Prostate gland (tissue), 2 donors: Measurements from ENCODE around the gene HLTF. TPM values are rescaled to one million over a fixed set of nuclear protein-coding genes. Genes with fewer than 3 reads are reported as not detected.
"Not testable (repeated sequence)": the region's sequence is repeated elsewhere in the genome, so short reads cannot be mapped to it uniquely, and the experiment has no call there.

Source experiments
- DNase-seq: peaks from one replicate; pipeline ENCODE4 v3.0.0-alpha.2; 2019; ENCODE audit warnings: low spot score
- H3K27ac ChIP-seq, 2 donors: fragments of 200-600 bp; sonication (generic); 2 replicates each; pipeline ENCODE4 v1.5.1; 2017 to 2019
- H3K27me3 ChIP-seq: fragments of 200-600 bp; sonication (generic); replicated peaks from 2 replicates; pipeline ENCODE4 v1.5.1; 2019; ENCODE audit not compliant: insufficient read depth
- H3K36me3 ChIP-seq, 2 donors: fragments of 200-600 bp; sonication (generic); 1 replicate in 1 of 2; 2 replicates in 1 of 2; pipeline versions ENCODE4 v1.5.1 to v1.8.1; 2017 to 2019
- H3K4me1 ChIP-seq: fragments of 200-600 bp; sonication (generic); replicated peaks from 2 replicates; pipeline ENCODE4 v1.5.1; 2019
- H3K4me3 ChIP-seq, 2 donors: fragments of 200-600 bp; sonication (generic); 2 replicates each; pipeline ENCODE4 v1.5.1; 2017 to 2019
- H3K9me3 ChIP-seq: fragments of 200-600 bp; sonication (generic); 2 replicates; pipeline ENCODE4 v1.5.1; 2017
- CTCF ChIP-seq, 4 experiments: fragments of 200-600 bp in 2 of 4; fragments of 450-650 bp in 2 of 4; sonication (generic) in 2 of 4; IDR thresholded peaks; 1 replicate in 3 of 4; 2 replicates in 1 of 4; pipeline ENCODE4 v1.5.1; 2016 to 2019; ENCODE audit warnings: antibody characterized with exemption in 4 of 4, mild to moderate bottlenecking in 2 of 4, moderate library complexity in 2 of 4
- POLR2A ChIP-seq: fragments of 450-650 bp; IDR thresholded peaks from one replicate; pipeline ENCODE4 v1.6.1; 2016; ENCODE audit warnings: antibody characterized with exemption, mild to moderate bottlenecking
- POLR2AphosphoS5 ChIP-seq: sonication (generic); formaldehyde crosslinking; IDR thresholded peaks from one replicate; pipeline ENCODE4 v1.6.1; 2017; ENCODE audit warnings: antibody characterized with exemption
- WGBS: methylation state at CpG from one replicate; pipeline ENCODE4 v1.1.5; 2018; 5-methylcytosine and 5-hydroxymethylcytosine counted together
- intact Hi-C: fragments of 100-400 bp; cut with DNase I; formaldehyde crosslinking; loops from one replicate; pipeline ENCODE4 v1.14.2; 2022
- total RNA-seq, 2 donors: library from RNA; depleted of rRNA; stranded (reverse); fragments of >200 nt; gene quantifications; one replicate each; pipeline ENCODE4 v1.1.0, GENCODE V29; 2016

The HLTF gene
- total RNA-seq, 2 donors from 2014 or later = 29.9 to 171 TPM

- TF ChIP-seq POLR2A = no peak
- no peak for TF ChIP-seq POLR2AphosphoS5
- TF ChIP-seq CTCF (IDR thresholded peaks at IDR 0.05) = no peak
- peak overlapping the region; percentile 87 to 93 for H3K27ac ChIP-seq
- no peaks in the 10 kb centered on the region for H3K36me3 ChIP-seq
- no peaks in the 10 kb centered on the region for H3K27me3 ChIP-seq
- DNase-seq = no peak
- H3K4me3 ChIP-seq = peak overlapping the region; percentile 62 to 94
- H3K9me3 ChIP-seq = no peaks in the 10 kb centered on the region
- no peaks in the 10 kb centered on the region for H3K4me1 ChIP-seq
- intact Hi-C loops = loop anchor here (10.0 kb wide), 1 partner anchor 132 kb away; the partner anchor contains the start of gene HPS3
- WGBS = 86% methylated on average over 10 of the region's 10 CpGs
These were observed 93.6 kb downstream of the HLTF start for GRCh38 chr3:148992635-148993255.

DNA sequence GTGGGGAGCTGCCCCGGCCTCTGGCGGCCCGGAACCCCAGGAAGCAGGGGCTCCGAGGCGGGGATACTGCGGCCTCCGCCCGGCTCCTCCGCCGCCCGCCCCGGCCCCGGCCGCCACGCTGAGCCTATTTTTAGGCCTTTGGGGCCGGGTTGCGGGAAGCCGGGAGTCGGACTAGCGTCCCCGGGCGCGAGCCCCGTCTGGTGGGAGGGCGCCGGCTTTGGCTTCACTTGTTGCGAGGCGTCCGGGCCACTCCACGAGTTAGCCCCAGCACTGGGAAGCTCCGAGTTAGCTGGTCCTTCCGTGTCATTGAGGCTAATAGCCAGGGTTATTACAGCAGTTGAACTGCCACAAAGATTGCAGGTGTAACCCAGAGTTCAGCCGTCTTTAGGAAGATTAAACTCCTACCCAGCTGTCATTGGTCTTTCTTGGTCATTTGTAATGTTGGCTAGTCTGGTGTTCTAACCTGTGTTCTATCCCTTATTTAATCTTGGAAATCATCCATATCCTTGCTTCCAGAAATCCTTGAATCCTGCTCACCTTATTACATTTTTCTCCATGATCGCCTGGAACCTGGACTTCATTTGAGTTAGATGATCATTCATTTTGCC is 94.2 kb downstream of the HLTF start:
- no peaks in the 10 kb centered on the region for H3K9me3 ChIP-seq
- peak; percentile 14 for DNase-seq
- no peak for TF ChIP-seq CTCF (IDR thresholded peaks at IDR 0.05)
- no peak for TF ChIP-seq POLR2AphosphoS5
- no peak for TF ChIP-seq POLR2A
- peak overlapping the region; percentile 87 to 93 for H3K27ac ChIP-seq
- H3K4me3 ChIP-seq = peak overlapping the region; percentile 62 to 94
- WGBS = 6% methylated on average over 15 of the region's 34 CpGs
- H3K27me3 ChIP-seq = no peaks in the 10 kb centered on the region
- H3K4me1 ChIP-seq = no peaks in the 10 kb centered on the region
- intact Hi-C loops = loop anchor here (10.0 kb wide), 1 partner anchor 133 kb away; the partner anchor contains the start of gene HPS3
- H3K36me3 ChIP-seq = no peaks in the 10 kb centered on the region

DNA sequence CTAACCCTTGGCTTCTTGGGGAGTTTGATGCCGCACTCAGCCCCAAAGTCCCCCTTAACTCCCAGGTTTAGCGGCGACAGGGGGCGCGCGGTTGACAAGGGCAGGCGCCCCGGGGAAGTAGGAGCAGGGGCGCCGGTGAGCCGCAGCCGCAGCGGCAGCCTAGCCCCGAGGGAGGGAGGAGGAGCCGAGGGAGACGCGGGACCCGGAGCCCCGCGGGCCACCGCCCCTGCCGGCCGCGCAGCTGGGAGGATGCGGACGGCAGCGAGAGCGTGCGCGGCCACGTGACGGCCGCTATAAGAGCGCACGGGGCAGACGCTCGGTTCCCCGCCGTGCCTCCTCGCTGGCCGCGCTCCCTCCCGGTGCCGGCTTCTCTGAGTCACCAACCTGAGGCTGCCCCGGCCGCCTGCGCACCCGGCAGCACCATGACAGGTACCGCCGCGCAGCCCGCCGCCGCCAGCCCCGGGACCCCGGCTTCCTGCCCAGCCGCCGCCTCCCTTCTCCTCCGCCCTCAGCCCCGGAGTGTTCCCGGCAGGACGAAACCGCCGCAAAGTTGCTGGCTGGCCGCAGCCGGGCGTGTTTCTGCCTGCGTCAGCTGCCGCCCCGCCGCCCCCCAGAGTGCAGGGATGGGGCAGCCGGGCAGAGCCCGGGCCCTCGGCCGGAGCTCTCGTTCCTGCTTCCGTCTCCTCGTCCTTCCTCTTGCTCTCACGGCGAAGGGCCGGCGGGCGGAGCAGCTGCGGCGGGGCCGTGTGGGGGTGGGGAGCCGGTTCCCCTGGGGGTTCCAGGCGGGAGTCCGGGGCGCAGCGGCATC is 94.9 kb downstream of the HLTF start, which contains the start of gene GYG1:
GYG1 (plus strand) TSS at position 322 of the 808 bp plus-strand sequence; CDS start at position 423, 101 bp downstream.
- Histone ChIP-seq H3K4me3 (peak within 1 kb of the TSS; percentile 62 to 94), H3K9me3 (no peaks in the 10 kb centered on the region), H3K4me1 (no peaks in the 10 kb centered on the region), H3K36me3 (no peaks in the 10 kb centered on the region), H3K27me3 (no peaks in the 10 kb centered on the region), H3K27ac (peak within 1 kb of the TSS; percentile 87 to 93)
- peak; percentile 70 for DNase-seq
- WGBS = 2% methylated on average over 41 of the region's 91 CpGs
- intact Hi-C loops = loop anchor here (10.0 kb wide), 1 partner anchor 133 kb away; the partner anchor contains the start of gene HPS3
- TF ChIP-seq POLR2AphosphoS5 (no peak), POLR2A (peak; percentile 59), CTCF (IDR thresholded peaks at IDR 0.05) (peak in 3 of 4 experiments; percentile 26 to 53 (median 39))

- intact Hi-C loops = loop anchor here (10.0 kb wide), 1 partner anchor 135 kb away; the partner anchor contains the start of gene HPS3
- H3K27ac ChIP-seq = no peak overlapping the region
- no peak overlapping the region for H3K4me3 ChIP-seq
- H3K27me3 ChIP-seq = no peaks in the 10 kb centered on the region
- H3K9me3 ChIP-seq = no peaks in the 10 kb centered on the region
- no peak for TF ChIP-seq POLR2AphosphoS5
- TF ChIP-seq POLR2A = no peak
- TF ChIP-seq CTCF (IDR thresholded peaks at IDR 0.05) = no peak
- WGBS = 62% methylated on average over 4 of the region's 4 CpGs
- no peaks in the 10 kb centered on the region for H3K4me1 ChIP-seq
- H3K36me3 ChIP-seq = no peaks in the 10 kb centered on the region
- DNase-seq = no peak
These were observed 96.1 kb downstream of the HLTF start for GRCh38 chr3:148990236-148990635.

GRCh38 chr3:148987551-148987950 is 98.8 kb downstream of the HLTF start:
- H3K27me3 ChIP-seq, intact Hi-C loops, H3K27ac ChIP-seq, H3K4me3 ChIP-seq, H3K36me3 ChIP-seq, H3K9me3 ChIP-seq, DNase-seq, H3K4me1 ChIP-seq: not testable (repeated sequence)
- 97% methylated on average over 29 of the region's 29 CpGs for WGBS
